ENCODE data around the gene TRIM38. TPM values are rescaled to one million over a fixed set of nuclear protein-coding genes. Genes with fewer than 3 reads are reported as not detected.

Gene TRIM38
- total and polyA plus RNA-seq, 2 of the 13 experiments (the other 11 are each of a cell fraction or from before 2014, with no cell fraction given), result 2.5 to 3.1 TPM

DNA sequence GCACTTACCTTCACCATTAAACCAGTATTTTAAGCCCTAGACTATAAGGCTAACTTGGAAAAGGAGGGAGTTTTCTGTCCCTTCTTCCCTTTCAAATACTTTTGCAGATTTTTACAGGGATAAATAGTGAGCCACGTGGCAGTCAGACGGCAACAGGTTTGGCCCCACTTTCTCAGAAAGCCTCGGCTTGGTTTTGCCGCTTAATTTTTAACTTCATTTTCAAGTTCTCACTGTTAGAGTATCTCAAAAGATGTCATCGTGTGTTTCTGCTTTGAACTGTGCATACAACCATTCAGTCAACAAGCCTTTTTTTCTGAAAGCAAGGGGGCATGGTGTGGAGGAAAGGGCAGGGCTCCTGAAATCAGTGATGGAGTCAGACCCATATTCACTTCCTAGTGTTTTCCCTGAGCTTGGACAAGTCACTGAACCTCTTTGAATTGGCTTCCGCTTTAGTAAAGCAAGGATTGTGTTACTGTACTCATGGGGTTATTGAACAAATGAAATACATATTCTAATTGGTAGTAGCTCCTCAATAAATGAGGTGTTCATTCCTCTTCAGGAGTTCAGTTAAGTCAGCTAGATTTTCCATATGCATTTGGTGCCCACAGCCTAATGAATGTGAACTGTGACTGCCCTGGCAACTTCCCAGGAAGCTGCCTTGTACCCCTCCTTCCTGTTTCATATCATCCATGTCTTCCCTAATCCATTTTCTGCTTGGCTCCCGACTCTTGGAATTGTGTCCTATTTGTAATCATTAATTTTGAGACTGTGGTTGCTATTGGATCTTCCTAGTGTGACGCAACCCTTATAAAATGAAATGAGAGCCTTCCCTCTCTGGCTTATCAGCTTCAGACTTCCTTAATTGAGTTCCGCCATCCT lies 31.8 kb upstream of the TRIM38 start, which contains the start of gene SLC17A2 (continued):
- TF ChIP-seq IRX3 (CRISPR knock-in tag; IDR thresholded peaks at IDR 0.05; ENCODE audit: borderline replicate concordance, low read depth) (no peak), ZNF841 (CRISPR knock-in tag; IDR thresholded peaks at IDR 0.05; ENCODE audit: borderline replicate concordance) (no peak), ZNF556 (CRISPR knock-in tag; IDR thresholded peaks at IDR 0.05; ENCODE audit: borderline replicate concordance) (0 out of 2 replicates have a peak, but pooled peaks have one; percentile 67), RBM22 (optimal IDR thresholded peaks at IDR 0.05; ENCODE audit: low read length) (no peak), THAP11 (CRISPR knock-in tag; IDR thresholded peaks at IDR 0.05) (peak; percentile 58; the same call in 1 of the 2 replicates), ZNF484 (CRISPR knock-in tag; IDR thresholded peaks at IDR 0.05; ENCODE audit: borderline replicate concordance, low read depth) (no peak), PITX1 (CRISPR knock-in tag; IDR thresholded peaks at IDR 0.05) (no peak; the same call in 1 of the 2 replicates), ISX (CRISPR knock-in tag; conservative IDR thresholded peaks at IDR 0.05) (no peak), ZNF101 (CRISPR knock-in tag; IDR thresholded peaks at IDR 0.05; ENCODE audit: borderline replicate concordance, low read depth) (no peak), CREB1 (IDR thresholded peaks at IDR 0.05) (no peak), CREB1 (CRISPR knock-in tag; IDR thresholded peaks at IDR 0.05) (peak; percentile 55; the same call in 1 of the 2 replicates), GATAD1 (CRISPR knock-in tag; IDR thresholded peaks at IDR 0.05) (no peak), ZNF143 (CRISPR knock-in tag; IDR thresholded peaks at IDR 0.05) (no peak), ZNF670 (CRISPR knock-in tag; IDR thresholded peaks at IDR 0.05; ENCODE audit: borderline replicate concordance) (no peak), ZNF335 (CRISPR knock-in tag; IDR thresholded peaks at IDR 0.05) (no peak), YY1 (IDR thresholded peaks at IDR 0.05; ENCODE audit: insufficient read depth, insufficient replicate concordance, low read depth, low read length) (no peak), TCF7 (IDR thresholded peaks at IDR 0.05; ENCODE audit: low read depth) (peak; percentile 78), ZNF660 (CRISPR knock-in tag; IDR thresholded peaks at IDR 0.05; ENCODE audit: borderline replicate concordance, low read depth) (no peak), TARDBP (CRISPR knock-in tag; IDR thresholded peaks at IDR 0.05) (peak; percentile 88), TRIM24 (CRISPR knock-in tag; IDR thresholded peaks at IDR 0.05) (no peak), FOXO1 (CRISPR knock-in tag; IDR thresholded peaks at IDR 0.05) (peak; percentile 61; the same call in 1 of the 2 replicates), FOXC1 (CRISPR knock-in tag; IDR thresholded peaks at IDR 0.05; ENCODE audit: borderline replicate concordance) (no peak), FLYWCH1 (CRISPR knock-in tag; IDR thresholded peaks at IDR 0.05) (no peak), ZNF446 (CRISPR knock-in tag; IDR thresholded peaks at IDR 0.05) (no peak), ZNF570 (CRISPR knock-in tag; IDR thresholded peaks at IDR 0.05; ENCODE audit: borderline replicate concordance) (no peak)
- TF ChIP-seq, protein P1, sequence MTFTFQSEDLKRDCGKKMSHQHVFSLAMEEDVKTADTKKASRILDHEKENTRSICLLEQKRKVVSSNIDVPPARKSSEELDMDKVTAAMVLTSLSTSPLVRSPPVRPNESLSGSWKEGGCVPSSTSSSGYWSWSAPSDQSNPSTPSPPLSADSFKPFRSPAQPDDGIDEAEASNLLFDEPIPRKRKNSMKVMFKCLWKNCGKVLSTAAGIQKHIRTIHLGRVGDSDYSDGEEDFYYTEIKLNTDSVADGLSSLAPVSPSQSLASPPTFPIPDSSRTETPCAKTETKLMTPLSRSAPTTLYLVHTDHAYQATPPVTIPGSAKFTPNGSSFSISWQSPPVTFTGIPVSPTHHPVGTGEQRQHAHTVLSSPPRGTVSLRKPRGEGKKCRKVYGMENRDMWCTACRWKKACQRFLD (CRISPR knock-in tag; IDR thresholded peaks at IDR 0.05; ENCODE audit: borderline replicate concordance), result no peak
- TF ChIP-seq, protein P2, sequence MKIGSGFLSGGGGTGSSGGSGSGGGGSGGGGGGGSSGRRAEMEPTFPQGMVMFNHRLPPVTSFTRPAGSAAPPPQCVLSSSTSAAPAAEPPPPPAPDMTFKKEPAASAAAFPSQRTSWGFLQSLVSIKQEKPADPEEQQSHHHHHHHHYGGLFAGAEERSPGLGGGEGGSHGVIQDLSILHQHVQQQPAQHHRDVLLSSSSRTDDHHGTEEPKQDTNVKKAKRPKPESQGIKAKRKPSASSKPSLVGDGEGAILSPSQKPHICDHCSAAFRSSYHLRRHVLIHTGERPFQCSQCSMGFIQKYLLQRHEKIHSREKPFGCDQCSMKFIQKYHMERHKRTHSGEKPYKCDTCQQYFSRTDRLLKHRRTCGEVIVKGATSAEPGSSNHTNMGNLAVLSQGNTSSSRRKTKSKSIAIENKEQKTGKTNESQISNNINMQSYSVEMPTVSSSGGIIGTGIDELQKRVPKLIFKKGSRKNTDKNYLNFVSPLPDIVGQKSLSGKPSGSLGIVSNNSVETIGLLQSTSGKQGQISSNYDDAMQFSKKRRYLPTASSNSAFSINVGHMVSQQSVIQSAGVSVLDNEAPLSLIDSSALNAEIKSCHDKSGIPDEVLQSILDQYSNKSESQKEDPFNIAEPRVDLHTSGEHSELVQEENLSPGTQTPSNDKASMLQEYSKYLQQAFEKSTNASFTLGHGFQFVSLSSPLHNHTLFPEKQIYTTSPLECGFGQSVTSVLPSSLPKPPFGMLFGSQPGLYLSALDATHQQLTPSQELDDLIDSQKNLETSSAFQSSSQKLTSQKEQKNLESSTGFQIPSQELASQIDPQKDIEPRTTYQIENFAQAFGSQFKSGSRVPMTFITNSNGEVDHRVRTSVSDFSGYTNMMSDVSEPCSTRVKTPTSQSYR (CRISPR knock-in tag; IDR thresholded peaks at IDR 0.05; ENCODE audit: borderline replicate concordance), result no peak
